ENCODE measurements around the gene ASB10.

The ASB10 gene

GRCh38 chr7:151210087-151210854 lies 23.2 kb upstream of the ASB10 start, which contains the start of gene H2BK1:
H2BK1 (minus strand) TSS chr7:151210488; CDS start chr7:151210318, 170 bp downstream.
- no peak for DNase-seq (ENCODE audit: low spot score)

DNA sequence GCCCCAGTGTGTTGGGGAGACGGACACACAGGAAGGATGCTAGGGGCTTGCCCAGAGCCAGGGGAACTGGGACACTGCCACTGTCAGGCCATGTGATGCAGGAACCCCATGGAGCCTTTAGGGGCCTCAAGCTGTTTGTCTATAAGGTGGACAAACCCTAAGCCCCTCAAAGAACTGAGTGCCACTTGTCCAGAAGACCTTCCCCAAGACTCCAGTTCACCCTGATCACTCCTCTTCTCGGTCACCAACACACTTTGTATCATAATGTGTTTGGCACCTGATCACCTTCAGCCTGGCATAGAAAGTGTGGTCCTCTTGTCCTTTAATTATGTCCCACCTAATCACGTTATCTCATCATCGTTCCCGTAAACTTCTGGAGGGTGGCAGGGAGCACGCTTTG lies 22.5 kb upstream of the ASB10 start:
- no peak for DNase-seq (ENCODE audit: low spot score)

- no peak for DNase-seq (ENCODE audit: low spot score)
Measured at GRCh38 chr7:151208253-151208862, 21.3 kb upstream of the ASB10 start.

- DNase-seq (ENCODE audit: low spot score) = no peak
Measured at GRCh38 chr7:151207804-151208203, 20.8 kb upstream of the ASB10 start.

- no peak for DNase-seq (ENCODE audit: low spot score)
Measured at GRCh38 chr7:151207315-151207714, 20.3 kb upstream of the ASB10 start.

DNA sequence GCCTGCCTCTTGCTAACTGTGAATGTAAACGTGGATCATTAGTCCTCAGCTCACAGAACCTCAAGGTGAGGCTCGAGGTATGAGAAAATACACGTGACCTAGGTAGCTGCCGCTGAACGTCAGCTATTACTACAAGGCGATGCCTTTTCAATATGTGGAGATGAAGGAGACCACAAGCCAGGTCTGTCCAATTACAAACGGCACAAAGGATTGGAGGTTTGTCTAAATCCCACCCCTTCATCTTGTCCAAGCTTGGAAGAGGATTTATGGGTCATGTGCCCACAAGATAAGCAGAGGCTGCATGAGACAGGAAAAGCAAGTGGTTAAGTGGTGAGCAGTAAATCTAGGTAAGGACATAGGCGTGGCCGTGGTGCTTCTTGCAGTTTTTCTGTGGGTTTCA lies 19.9 kb upstream of the ASB10 start:
- DNase-seq (ENCODE audit: low spot score) = no peak

DNA sequence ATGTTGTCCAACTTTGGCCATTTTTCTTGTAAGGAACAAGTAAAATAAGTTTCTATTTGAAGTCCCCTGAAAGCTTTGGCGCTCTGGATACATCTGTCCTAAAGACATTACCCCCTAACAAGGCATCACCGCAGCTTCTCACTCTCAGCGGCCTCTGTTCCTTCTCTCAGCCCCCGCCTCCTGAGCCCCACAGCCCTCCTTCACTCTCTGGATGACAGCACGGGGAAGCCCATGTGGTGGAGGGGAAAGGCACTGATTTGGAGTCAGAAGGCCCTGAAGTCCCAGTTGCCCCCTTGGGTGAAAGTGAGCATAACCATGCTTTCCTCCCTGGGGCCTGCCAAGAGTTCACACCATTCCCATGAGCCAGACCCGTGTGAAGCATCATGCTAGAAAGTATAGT lies 18.7 kb upstream of the ASB10 start:
- DNase-seq (ENCODE audit: low spot score) = no peak

DNA sequence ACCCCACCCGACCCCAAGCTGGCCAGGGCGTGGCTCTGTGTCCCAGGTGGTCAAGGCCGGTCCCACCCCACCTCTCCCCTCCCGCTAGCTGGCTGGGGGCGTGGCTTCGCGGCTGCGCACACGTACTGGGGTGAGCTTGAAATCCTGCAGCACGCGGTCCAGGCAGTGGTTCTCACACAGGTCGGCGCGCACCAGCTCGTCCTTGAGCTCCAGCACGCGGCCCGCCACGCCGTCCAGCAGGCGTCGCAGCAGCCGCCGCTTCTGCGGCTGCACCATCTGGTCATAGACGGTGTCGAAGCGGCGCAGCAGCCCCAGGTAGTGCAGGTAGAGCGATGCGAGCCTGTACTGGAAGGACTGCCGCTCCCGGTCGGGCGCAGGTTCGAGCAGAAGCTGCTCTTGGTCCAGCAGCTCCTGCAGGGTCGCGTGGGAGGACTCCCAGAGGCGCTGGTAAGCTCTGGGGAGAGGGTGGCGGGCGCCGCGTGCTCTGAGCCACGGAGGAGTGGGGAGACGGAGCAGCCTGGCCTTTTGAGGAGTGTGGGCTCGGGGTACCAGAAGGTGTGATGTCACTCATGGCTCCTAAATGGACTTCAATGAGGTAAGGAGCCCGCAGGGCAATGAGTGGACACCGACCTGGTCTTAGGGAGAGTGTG lies 17.5 kb upstream of the ASB10 start:
- no peak for DNase-seq (ENCODE audit: low spot score)

DNA sequence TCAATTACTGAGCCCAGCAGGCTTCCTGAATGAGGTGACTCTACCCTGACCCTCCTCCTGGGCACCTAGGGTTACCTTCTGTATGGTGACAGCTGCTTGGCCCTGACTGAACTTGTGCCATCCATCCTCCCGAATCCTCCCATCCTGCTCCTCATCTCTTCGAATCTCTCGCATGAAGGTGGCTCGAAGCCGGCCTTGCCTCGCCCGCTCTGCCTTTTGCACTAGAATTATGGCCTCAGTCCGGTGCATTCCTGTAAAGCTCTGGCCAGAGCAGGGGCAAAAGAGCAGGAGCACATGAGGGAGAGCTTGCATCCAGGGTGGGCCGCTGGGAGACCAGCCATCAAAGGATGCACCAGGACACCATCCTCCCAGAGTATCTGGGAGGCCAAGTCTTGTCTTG lies 15.8 kb upstream of the ASB10 start:
- no peak for DNase-seq (ENCODE audit: low spot score)

- no peak for DNase-seq (ENCODE audit: low spot score)
Measured at GRCh38 chr7:151201751-151202150, 14.7 kb upstream of the ASB10 start.

DNA sequence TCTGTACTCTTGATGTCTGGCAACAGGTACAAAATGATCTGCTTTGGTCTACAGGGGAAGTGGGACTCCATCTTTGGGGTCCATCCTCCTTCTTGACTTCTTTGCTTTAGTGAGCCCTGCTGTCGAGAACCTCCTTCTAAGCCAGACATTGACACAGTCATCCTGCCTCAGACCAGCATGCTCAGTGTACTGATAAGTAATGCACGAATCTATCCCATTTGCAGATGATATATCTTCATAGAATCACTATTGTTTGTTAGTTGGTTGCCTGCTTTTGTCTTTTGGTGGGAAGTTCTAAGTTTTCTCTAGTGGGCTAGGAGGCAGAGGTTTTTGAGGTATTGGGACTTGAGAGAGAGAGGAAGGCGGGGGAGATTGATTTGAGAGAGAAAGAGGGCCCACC lies 14.3 kb upstream of the ASB10 start:
- DNase-seq (ENCODE audit: low spot score) = no peak

- DNase-seq (ENCODE audit: low spot score) = no peak
Measured at GRCh38 chr7:151198945-151199848, 12.1 kb upstream of the ASB10 start.

- DNase-seq (ENCODE audit: low spot score) = no peak
Measured at GRCh38 chr7:151197932-151198331, 10.9 kb upstream of the ASB10 start.

GRCh38 chr7:151195616-151196450 lies 8.8 kb upstream of the ASB10 start:
- DNase-seq (ENCODE audit: low spot score) = no peak

DNA sequence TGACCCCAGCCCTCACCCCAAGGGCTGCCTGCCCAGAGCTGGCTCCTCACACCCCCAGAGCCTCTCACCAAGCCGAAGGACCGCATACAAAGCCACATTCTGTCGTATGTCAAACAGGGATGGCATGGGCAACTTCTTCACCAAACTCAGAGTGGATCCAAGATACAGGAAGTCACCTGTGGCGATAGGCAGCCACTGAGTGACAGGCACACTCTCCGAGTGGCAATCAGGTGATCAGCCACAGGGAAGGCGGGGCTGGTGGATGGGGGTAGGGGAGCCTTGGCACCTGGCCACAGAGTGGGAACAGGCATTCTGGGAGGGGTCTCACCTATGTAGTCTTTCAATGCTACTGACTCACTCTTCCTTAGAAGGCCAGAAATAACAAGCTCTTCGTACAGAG lies 7.1 kb upstream of the ASB10 start:
- no peak for DNase-seq (ENCODE audit: low spot score)

DNA sequence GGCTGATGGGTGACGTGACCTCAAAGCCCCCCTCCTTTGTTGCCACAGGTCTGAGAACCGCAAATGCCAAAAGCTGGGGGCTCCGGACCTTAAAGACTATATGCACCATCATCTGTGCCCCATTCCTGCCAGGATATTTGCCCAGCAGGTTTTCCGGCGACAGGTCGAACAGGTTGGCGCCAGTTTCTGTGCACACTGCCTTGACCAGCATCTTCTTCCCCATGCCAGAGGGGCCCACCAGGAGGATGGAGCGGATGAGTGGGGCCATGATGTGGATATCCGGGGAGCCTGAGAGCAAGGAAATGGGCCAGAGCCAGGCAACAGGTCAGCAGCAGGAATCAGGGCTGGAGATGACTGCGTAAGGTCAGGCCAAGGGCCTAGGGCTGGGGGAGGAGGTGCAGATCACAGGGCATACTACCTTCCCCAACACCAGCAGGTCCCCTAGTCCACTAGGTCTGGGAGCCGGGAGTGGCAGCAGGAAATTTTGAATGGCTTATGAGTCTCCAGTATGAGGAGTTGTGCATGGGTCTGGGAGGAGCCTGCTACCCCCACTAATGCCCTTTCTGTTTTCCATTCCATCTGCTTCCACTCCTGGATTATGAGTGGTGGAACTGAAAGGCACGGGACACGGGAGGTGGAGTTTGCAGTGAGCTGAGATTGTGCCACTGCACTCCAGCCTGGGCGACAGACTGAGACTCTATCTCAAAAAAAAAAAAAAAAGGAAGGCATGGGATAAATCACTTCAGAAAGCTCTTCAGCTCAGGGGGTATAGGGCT lies 6.3 kb upstream of the ASB10 start:
- no peak for DNase-seq (ENCODE audit: low spot score)

DNA sequence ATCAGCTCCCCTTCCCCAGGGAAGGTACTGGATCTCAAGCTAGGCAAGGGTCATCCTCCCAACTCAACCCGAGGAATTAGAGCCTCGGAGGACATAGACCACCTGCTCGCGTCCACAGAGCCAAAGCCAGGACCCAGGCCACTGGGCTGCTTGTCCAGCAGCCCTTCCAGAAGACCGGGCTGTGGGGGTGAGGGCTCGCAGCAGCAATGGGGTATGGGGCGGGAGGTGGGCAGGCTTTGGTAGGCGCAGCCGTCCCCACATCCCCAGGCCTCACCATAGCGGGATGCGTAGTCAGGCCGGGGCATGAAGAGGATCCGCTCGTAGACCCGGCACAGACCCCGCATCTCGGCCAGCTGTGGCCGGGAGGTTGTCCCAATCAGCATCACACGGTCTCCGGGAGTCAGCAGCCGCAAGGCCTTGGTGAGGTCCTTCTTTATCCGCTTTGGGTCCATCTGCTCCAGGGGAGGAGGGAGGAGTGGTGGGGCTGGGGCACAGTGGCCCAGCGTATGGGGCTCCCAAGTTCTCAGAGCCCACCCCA lies 5.0 kb upstream of the ASB10 start:
- DNase-seq (ENCODE audit: low spot score) = no peak

GRCh38 chr7:151191544-151191943 lies 4.5 kb upstream of the ASB10 start:
- no peak for DNase-seq (ENCODE audit: low spot score)

- DNase-seq (ENCODE audit: low spot score) = no peak
Measured at GRCh38 chr7:151189038-151189437, 2.0 kb upstream of the ASB10 start.

DNA sequence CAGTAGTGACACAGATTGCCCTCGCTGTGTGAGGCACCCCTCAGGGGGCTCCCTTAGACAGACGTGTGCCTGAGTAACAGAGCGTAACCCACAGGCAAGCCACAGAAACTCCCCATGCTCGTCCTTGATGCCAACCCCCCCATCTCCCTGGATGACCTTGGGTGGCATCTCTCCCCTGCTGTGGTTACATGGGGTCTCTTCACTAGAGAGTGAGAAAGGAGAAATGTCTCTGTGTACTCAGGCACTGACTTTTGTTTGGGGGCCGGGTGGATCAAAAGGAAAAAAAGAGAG lies 1.1 kb upstream of the ASB10 start:
- DNase-seq (ENCODE audit: low spot score) = no peak

Data from hematopoietic multipotent progenitor cell treated with erythropoietin and hydrocortisone succinate and interleukin-3 and kit ligand, for 17 days (in vitro differentiated cells).